OCI-LY7 (cell line): ENCODE measurements around the gene ANXA4. TPM values are rescaled to one million over a fixed set of nuclear protein-coding genes. Genes with fewer than 3 reads are reported as not detected.

Experiments
- BruUV-seq: library from RNA; stranded (reverse); fragments of 400-500 nt; replicated peaks from 2 replicates; lab custom pipeline; 2021; lab: Mats Ljungman, UMichigan
- CTCF ChIA-PET: fragments of 300-600 bp; sonication (Branson Sonifier 250); formaldehyde crosslinking; loops from one replicate; lab custom pipeline; 2022; ENCODE audit warnings: antibody characterized with exemption; ENCODE audit not compliant: unreplicated experiment; lab: Charles Lee
- POLR2A ChIA-PET: fragments of 300-600 bp; sonication (Branson Sonifier 250); formaldehyde crosslinking; loops from one replicate; lab custom pipeline; 2022; ENCODE audit warnings: antibody characterized with exemption; lab: Charles Lee
- DNase-seq: peaks from one replicate; pipeline ENCODE4 v3.0.0-alpha.2; 2015; ENCODE audit warnings: low spot score
- H2AFZ ChIP-seq: fragments of 200-600 bp; sonication (generic), shearing (Covaris generic); 2 replicates; pipeline ENCODE4 v1.6.1; 2014; ENCODE audit warnings: mild to moderate bottlenecking, antibody characterized with exemption, low read length, moderate library complexity
- H3K27ac ChIP-seq: fragments of 200-600 bp; sonication (generic); 2 replicates; pipeline ENCODE4 v1.5.1; 2014; ENCODE audit warnings: mixed run types, low read depth, mild to moderate bottlenecking, moderate library complexity, low read length, inconsistent platforms; ENCODE audit not compliant: poor library complexity, severe bottlenecking
- H3K36me3 ChIP-seq: fragments of 200-600 bp; sonication (generic); 2 replicates; pipeline ENCODE4 v1.6.1; 2014; ENCODE audit warnings: mild to moderate bottlenecking, antibody characterized with exemption, low read length, moderate library complexity, mixed read lengths; ENCODE audit not compliant: insufficient read depth
- H3K4me1 ChIP-seq: fragments of 200-600 bp; sonication (generic); 2 replicates; pipeline ENCODE4 v1.5.1; 2014; ENCODE audit warnings: mild to moderate bottlenecking, low read length; ENCODE audit not compliant: insufficient read depth, poor library complexity, severe bottlenecking
- H3K4me2 ChIP-seq: fragments of 200-600 bp; sonication (generic); 2 replicates; pipeline ENCODE4 v1.6.1; 2014; ENCODE audit warnings: mild to moderate bottlenecking, low read length
- H3K4me3 ChIP-seq: fragments of 200-600 bp; sonication (generic); 2 replicates; pipeline ENCODE4 v1.5.1; 2014; ENCODE audit warnings: mild to moderate bottlenecking, low read depth, low read length; ENCODE audit not compliant: poor library complexity, severe bottlenecking
- H3K79me2 ChIP-seq: fragments of 200-600 bp; sonication (generic); 2 replicates; pipeline ENCODE4 v1.6.1; 2016; ENCODE audit warnings: low read depth, mild to moderate bottlenecking, low read length, moderate library complexity, mixed read lengths; ENCODE audit not compliant: insufficient read depth
- H3K9me2 ChIP-seq: fragments of 200-600 bp; sonication (generic); 2 replicates; pipeline ENCODE4 v1.6.1; 2016; ENCODE audit warnings: mild to moderate bottlenecking, low read length, mixed read lengths; ENCODE audit not compliant: insufficient read depth
- H3K9me3 ChIP-seq: fragments of 200-600 bp; sonication (generic); 2 replicates; pipeline ENCODE4 v1.6.1; 2014; ENCODE audit warnings: mild to moderate bottlenecking, mixed run types, low read length, mixed read lengths
- H4K20me1 ChIP-seq: fragments of 200-600 bp; sonication (generic); 2 replicates; pipeline ENCODE4 v1.6.1; 2014; ENCODE audit warnings: mild to moderate bottlenecking, antibody characterized with exemption, low read length, moderate library complexity, mixed read lengths; ENCODE audit not compliant: insufficient read depth
- EZH2phosphoT487 ChIP-seq: fragments of 200-600 bp; sonication (generic); IDR thresholded peaks from 2 replicates; pipeline ENCODE4 v1.6.1; 2018; ENCODE audit warnings: low read depth, borderline replicate concordance, mild to moderate bottlenecking, mixed run types, antibody characterized with exemption, low read length, moderate library complexity, mixed read lengths
- intact Hi-C: fragments of 100-400 bp; cut with micrococcal nuclease; formaldehyde crosslinking; loops from one replicate; pipeline ENCODE4 v1.10.0; 2022; ENCODE audit not compliant: unreplicated experiment
- total RNA-seq, 2 experiments: library from RNA; depleted of rRNA in 1 of 2; stranded (reverse); fragments of >200 nt in 1 of 2; shearing (Covaris generic) in 1 of 2; gene quantifications; 2 replicates each; pipeline ENCODE4 v1.2.3, GENCODE V29; 2014 to 2022
- TF ChIP-seq, protein P1 (sequence below): fragments of 200-600 bp; sonication (generic); conservative IDR thresholded peaks from 2 replicates; pipeline ENCODE4 v1.5.1; 2014; ENCODE audit warnings: mild to moderate bottlenecking, antibody characterized with exemption, low read length, moderate library complexity, mixed read lengths

Gene ANXA4
- total RNA-seq, 2 experiments from 2014 or later, result 0.38 to 3.5 TPM

DNA sequence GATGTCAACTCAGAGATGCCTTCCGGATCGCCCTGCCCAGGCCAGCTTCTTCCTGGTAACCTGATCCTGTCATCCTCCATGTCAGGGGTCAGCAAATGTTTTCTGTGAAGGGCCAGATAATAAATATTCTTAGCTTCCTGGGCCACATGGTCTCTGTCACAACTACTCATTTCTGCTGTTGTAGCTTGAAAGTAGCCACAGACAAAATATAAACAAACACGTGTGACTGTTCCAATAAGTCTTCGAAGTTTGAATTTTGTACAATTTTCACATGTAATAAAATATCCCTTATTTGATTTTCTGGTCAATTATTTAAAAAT lies 35.8 kb downstream of the ANXA4 start:
- H2AFZ ChIP-seq, result no peak overlapping the region
- CTCF ChIA-PET, result no interaction called here

GRCh38 chr2:69779258-69780001 lies 37.5 kb downstream of the ANXA4 start:
- H3K9me2 ChIP-seq, result no peaks in the 10 kb centered on the region
- TF ChIP-seq, protein P1, sequence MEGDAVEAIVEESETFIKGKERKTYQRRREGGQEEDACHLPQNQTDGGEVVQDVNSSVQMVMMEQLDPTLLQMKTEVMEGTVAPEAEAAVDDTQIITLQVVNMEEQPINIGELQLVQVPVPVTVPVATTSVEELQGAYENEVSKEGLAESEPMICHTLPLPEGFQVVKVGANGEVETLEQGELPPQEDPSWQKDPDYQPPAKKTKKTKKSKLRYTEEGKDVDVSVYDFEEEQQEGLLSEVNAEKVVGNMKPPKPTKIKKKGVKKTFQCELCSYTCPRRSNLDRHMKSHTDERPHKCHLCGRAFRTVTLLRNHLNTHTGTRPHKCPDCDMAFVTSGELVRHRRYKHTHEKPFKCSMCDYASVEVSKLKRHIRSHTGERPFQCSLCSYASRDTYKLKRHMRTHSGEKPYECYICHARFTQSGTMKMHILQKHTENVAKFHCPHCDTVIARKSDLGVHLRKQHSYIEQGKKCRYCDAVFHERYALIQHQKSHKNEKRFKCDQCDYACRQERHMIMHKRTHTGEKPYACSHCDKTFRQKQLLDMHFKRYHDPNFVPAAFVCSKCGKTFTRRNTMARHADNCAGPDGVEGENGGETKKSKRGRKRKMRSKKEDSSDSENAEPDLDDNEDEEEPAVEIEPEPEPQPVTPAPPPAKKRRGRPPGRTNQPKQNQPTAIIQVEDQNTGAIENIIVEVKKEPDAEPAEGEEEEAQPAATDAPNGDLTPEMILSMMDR, result no peak
- TF ChIP-seq EZH2phosphoT487, result no peak
- no peaks in the 10 kb centered on the region for H3K4me1 ChIP-seq
- no peak overlapping the region for H3K4me3 ChIP-seq
- no peaks in the 10 kb centered on the region for H4K20me1 ChIP-seq
- H3K4me2 ChIP-seq, result no peak overlapping the region
- intact Hi-C loops, result no loop called here
- H2AFZ ChIP-seq, result no peak overlapping the region
- ChIA-PET POLR2A (interaction anchor here (0.6 to 1.1 kb wide), 6 partner anchors 12 to 831 kb away, joined by 3 to 15 read pairs (median 4); no protein-coding TSS in a partner anchor), CTCF (no interaction called here)
- 0 out of 2 replicates have a peak, but pooled peaks cover 16% of the 10 kb centered on the region for H3K9me3 ChIP-seq
- H3K27ac ChIP-seq, result no peak overlapping the region
- BruUV-seq, result no TSS peak
- no peak for DNase-seq
- H3K36me3 ChIP-seq, result no peaks in the 10 kb centered on the region
- H3K79me2 ChIP-seq, result no peaks in the 10 kb centered on the region

More for the DNA sequence above, 35.8 kb downstream of the ANXA4 start:
- DNase-seq, result no peak
- Histone ChIP-seq H3K27ac (no peak overlapping the region), H3K4me1 (no peaks in the 10 kb centered on the region), H3K4me3 (no peak overlapping the region), H3K79me2 (no peaks in the 10 kb centered on the region), H4K20me1 (no peaks in the 10 kb centered on the region), H3K4me2 (no peak overlapping the region), H3K9me3 (0 out of 2 replicates have a peak, but pooled peaks cover 16% of the 10 kb centered on the region), H3K9me2 (no peaks in the 10 kb centered on the region), H3K36me3 (no peaks in the 10 kb centered on the region)
- BruUV-seq, result no TSS peak
- intact Hi-C loops, result no loop called here
- POLR2A ChIA-PET, result no interaction called here
- no peak for TF ChIP-seq EZH2phosphoT487
- TF ChIP-seq, protein P1, result no peak

DNA sequence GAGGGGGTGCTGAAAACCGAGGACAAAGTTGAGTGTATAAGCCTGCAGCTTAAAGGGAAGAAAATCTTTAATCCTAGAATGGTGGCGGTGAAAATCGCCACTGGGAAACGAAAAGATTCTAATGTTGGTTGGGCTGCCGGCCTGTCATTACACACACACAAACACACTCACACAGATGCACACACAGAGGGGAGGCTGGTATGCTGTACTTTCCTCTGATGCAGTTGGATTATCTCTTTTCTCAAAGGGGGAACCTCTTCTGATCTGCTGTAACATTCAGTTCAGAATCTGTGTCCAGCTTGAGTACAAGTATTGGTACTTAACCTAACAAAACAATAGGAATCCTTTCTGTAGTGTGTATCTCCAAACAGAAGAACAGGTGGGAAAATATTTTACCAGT lies 39.0 kb downstream of the ANXA4 start:
- POLR2A ChIA-PET, result interaction anchor here (1.0 to 1.2 kb wide), 3 partner anchors 8 to 19 kb away, joined by 3 to 4 read pairs (median 3); no protein-coding TSS in a partner anchor
- H3K9me3 ChIP-seq, result 0 out of 2 replicates have a peak, but pooled peaks cover 16% of the 10 kb centered on the region
- no peaks in the 10 kb centered on the region for H4K20me1 ChIP-seq
- H3K27ac ChIP-seq, result no peak overlapping the region
- DNase-seq, result no peak
- no peak overlapping the region for H2AFZ ChIP-seq
- TF ChIP-seq, protein P1, result no peak
- no peak for TF ChIP-seq EZH2phosphoT487
- H3K36me3 ChIP-seq, result no peaks in the 10 kb centered on the region
- no peak overlapping the region for H3K4me3 ChIP-seq
- CTCF ChIA-PET, result no interaction called here
- BruUV-seq, result no TSS peak
- H3K79me2 ChIP-seq, result no peaks in the 10 kb centered on the region
- no peaks in the 10 kb centered on the region for H3K4me1 ChIP-seq
- H3K4me2 ChIP-seq, result no peak overlapping the region
- H3K9me2 ChIP-seq, result no peaks in the 10 kb centered on the region
- intact Hi-C loops, result no loop called here
